ENCODE measurements around the gene C1orf21.
A peak's percentile ranks its signal among the peaks of the same experiment; 100 is the strongest.

Gene C1orf21

GRCh38 chr1:184664661-184665060 lies 277.8 kb downstream of the C1orf21 start:
- H3K4me3 ChIP-seq (ENCODE audit: low read length), result no peak overlapping the region
- no peak overlapping the region for H3K23ac ChIP-seq (ENCODE audit: low read length)
- H3K36me3 ChIP-seq (ENCODE audit: control insufficient read depth, insufficient read depth, low read length), result no peaks in the 10 kb centered on the region
- WGBS (ENCODE audit: extremely low coverage, insufficient coverage, low lambda C conversion rate), result no CpG with 5 or more reads among the region's 15 CpGs
- H3K4me1 ChIP-seq (ENCODE audit: control insufficient read depth, low read depth, low read length), result peaks cover 10% of the 10 kb centered on the region
- H3K56ac ChIP-seq (ENCODE audit: low read length), result peak overlapping the region; percentile 77
- H3K27ac ChIP-seq (ENCODE audit: low read depth, low read length), result no peak overlapping the region
- no peak overlapping the region for H4K8ac ChIP-seq (ENCODE audit: low read depth, low read length)
- no peak overlapping the region for H3K9ac ChIP-seq (ENCODE audit: low read length)
- H3K4ac ChIP-seq (ENCODE audit: low read depth, low read length), result no peak overlapping the region
- H3K27me3 ChIP-seq (ENCODE audit: insufficient read depth, low read length, poor library complexity), result no peaks in the 10 kb centered on the region
- H3K79me2 ChIP-seq (ENCODE audit: control insufficient read depth, insufficient read depth, low read length), result no peaks in the 10 kb centered on the region
- H4K5ac ChIP-seq (ENCODE audit: low read length), result no peak overlapping the region
- no peak overlapping the region for H3K4me2 ChIP-seq (ENCODE audit: low read length)
- DNase-seq, result no peak
- no peak overlapping the region for H2AK5ac ChIP-seq (ENCODE audit: low read length)
- no peaks in the 10 kb centered on the region for H3K79me1 ChIP-seq (ENCODE audit: low read length)
- no peak overlapping the region for H2BK5ac ChIP-seq (ENCODE audit: low read length)
- no peak overlapping the region for H3K18ac ChIP-seq (ENCODE audit: low read length)
- no peak overlapping the region for H2BK120ac ChIP-seq (ENCODE audit: low read depth, low read length)
- H2BK15ac ChIP-seq (replicated peaks; ENCODE audit: low read depth), result no peak overlapping the region

- Histone ChIP-seq H3K27me3 (ENCODE audit: insufficient read depth, low read length, poor library complexity) (no peaks in the 10 kb centered on the region), H3K27ac (ENCODE audit: low read depth, low read length) (no peak overlapping the region), H3K79me1 (ENCODE audit: low read length) (no peaks in the 10 kb centered on the region), H3K4me2 (ENCODE audit: low read length) (no peak overlapping the region), H3K36me3 (ENCODE audit: control insufficient read depth, insufficient read depth, low read length) (no peaks in the 10 kb centered on the region), H4K5ac (ENCODE audit: low read length) (no peak overlapping the region), H2BK120ac (ENCODE audit: low read depth, low read length) (no peak overlapping the region), H3K18ac (ENCODE audit: low read length) (no peak overlapping the region), H3K23ac (ENCODE audit: low read length) (no peak overlapping the region), H2BK15ac (replicated peaks; ENCODE audit: low read depth) (no peak overlapping the region), H3K56ac (ENCODE audit: low read length) (no peak overlapping the region), H2AK5ac (ENCODE audit: low read length) (no peak overlapping the region), H4K8ac (ENCODE audit: low read depth, low read length) (no peak overlapping the region), H3K4ac (ENCODE audit: low read depth, low read length) (no peak overlapping the region), H3K9ac (ENCODE audit: low read length) (no peak overlapping the region), H3K4me1 (ENCODE audit: control insufficient read depth, low read depth, low read length) (peaks cover 10% of the 10 kb centered on the region), H3K4me3 (ENCODE audit: low read length) (no peak overlapping the region), H2BK5ac (ENCODE audit: low read length) (no peak overlapping the region), H3K79me2 (ENCODE audit: control insufficient read depth, insufficient read depth, low read length) (no peaks in the 10 kb centered on the region)
- WGBS (ENCODE audit: extremely low coverage, insufficient coverage, low lambda C conversion rate), result no CpG with 5 or more reads among the region's 6 CpGs
- no peak for DNase-seq
Measured at GRCh38 chr1:184665360-184665759, 278.5 kb downstream of the C1orf21 start.

DNA sequence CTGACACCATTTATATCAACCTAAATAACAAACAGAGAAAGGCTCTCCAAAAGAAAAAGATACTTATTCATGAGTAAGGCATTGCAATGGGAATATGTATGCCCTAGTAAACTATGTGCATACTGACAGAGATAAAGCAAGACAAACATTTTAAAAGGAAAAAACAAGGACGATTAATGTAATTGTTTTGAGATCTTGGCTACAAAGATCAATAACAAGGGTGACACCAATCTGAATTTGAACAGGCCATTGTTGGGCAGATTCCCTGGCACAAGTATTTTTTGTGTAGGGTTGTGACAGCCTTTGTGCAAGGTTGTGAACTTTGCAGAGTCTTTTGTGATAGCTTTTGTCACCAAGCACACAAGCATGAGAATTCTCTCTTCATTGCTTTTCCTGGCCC lies 282.6 kb downstream of the C1orf21 start:
- Histone ChIP-seq H3K4ac (ENCODE audit: low read depth, low read length) (no peak overlapping the region), H3K36me3 (ENCODE audit: control insufficient read depth, insufficient read depth, low read length) (no peaks in the 10 kb centered on the region), H2AK5ac (ENCODE audit: low read length) (no peak overlapping the region), H3K79me1 (ENCODE audit: low read length) (no peaks in the 10 kb centered on the region), H3K18ac (ENCODE audit: low read length) (peak overlapping the region; percentile 39), H3K9ac (ENCODE audit: low read length) (no peak overlapping the region), H2BK15ac (replicated peaks; ENCODE audit: low read depth) (no peak overlapping the region), H4K5ac (ENCODE audit: low read length) (no peak overlapping the region), H2BK120ac (ENCODE audit: low read depth, low read length) (no peak overlapping the region), H3K4me2 (ENCODE audit: low read length) (no peak overlapping the region), H3K23ac (ENCODE audit: low read length) (no peak overlapping the region), H3K4me3 (ENCODE audit: low read length) (no peak overlapping the region), H4K8ac (ENCODE audit: low read depth, low read length) (no peak overlapping the region), H3K27me3 (ENCODE audit: insufficient read depth, low read length, poor library complexity) (no peaks in the 10 kb centered on the region), H3K79me2 (ENCODE audit: control insufficient read depth, insufficient read depth, low read length) (no peaks in the 10 kb centered on the region), H3K27ac (ENCODE audit: low read depth, low read length) (no peak overlapping the region), H3K4me1 (ENCODE audit: control insufficient read depth, low read depth, low read length) (peaks cover 3% of the 10 kb centered on the region), H3K56ac (ENCODE audit: low read length) (no peak overlapping the region), H2BK5ac (ENCODE audit: low read length) (no peak overlapping the region)
- no peak for DNase-seq
- no CpG with 5 or more reads among the region's 1 CpG for WGBS (ENCODE audit: extremely low coverage, insufficient coverage, low lambda C conversion rate)

DNA sequence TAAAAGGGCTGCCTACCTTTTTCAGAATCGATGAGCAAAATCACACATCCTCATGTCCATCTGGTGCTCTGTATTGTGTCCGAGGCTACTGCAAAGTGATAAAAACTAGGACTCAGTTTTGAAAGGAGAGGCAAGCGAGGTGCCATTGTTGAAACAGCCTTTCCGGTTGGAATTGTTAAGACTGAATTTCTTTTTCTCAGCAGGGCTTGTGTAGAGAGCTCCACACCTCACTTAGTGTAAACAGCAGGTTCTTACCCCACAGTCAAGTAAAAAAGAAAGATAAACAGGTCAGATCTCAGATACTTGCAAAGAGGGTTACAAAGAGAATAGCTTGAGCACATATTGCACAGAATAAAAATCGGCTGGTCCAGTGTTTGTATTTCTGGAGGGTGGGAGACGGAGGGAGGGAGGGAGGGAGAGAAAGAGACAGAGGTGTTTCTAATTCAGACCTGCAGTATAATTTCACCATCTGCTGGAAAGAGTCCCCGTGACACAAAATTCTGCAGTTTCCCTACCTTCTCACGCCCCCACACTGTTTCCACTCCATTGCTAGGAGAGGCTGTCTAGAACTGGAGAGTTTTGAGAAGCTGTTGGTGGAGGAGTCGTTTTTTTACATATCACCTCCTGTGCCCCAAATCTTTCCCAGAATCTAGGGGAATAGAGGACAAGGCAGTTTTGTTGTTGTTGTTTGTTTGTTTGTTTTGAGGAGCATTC lies 285.3 kb downstream of the C1orf21 start:
- Histone ChIP-seq H3K4me3 (ENCODE audit: low read length) (no peak overlapping the region), H3K4me1 (ENCODE audit: control insufficient read depth, low read depth, low read length) (peaks cover 3% of the 10 kb centered on the region), H3K9ac (ENCODE audit: low read length) (no peak overlapping the region), H2BK5ac (ENCODE audit: low read length) (no peak overlapping the region), H3K4ac (ENCODE audit: low read depth, low read length) (peak overlapping the region; percentile 81), H4K5ac (ENCODE audit: low read length) (no peak overlapping the region), H3K4me2 (ENCODE audit: low read length) (no peak overlapping the region), H3K79me1 (ENCODE audit: low read length) (no peaks in the 10 kb centered on the region), H3K18ac (ENCODE audit: low read length) (peak overlapping the region; percentile 90), H3K56ac (ENCODE audit: low read length) (no peak overlapping the region), H3K36me3 (ENCODE audit: control insufficient read depth, insufficient read depth, low read length) (no peaks in the 10 kb centered on the region), H3K27ac (ENCODE audit: low read depth, low read length) (no peak overlapping the region), H3K79me2 (ENCODE audit: control insufficient read depth, insufficient read depth, low read length) (no peaks in the 10 kb centered on the region), H3K27me3 (ENCODE audit: insufficient read depth, low read length, poor library complexity) (no peaks in the 10 kb centered on the region), H2AK5ac (ENCODE audit: low read length) (no peak overlapping the region), H2BK15ac (replicated peaks; ENCODE audit: low read depth) (peak overlapping the region; percentile 74), H3K23ac (ENCODE audit: low read length) (no peak overlapping the region), H2BK120ac (ENCODE audit: low read depth, low read length) (no peak overlapping the region), H4K8ac (ENCODE audit: low read depth, low read length) (no peak overlapping the region)
- no peak for DNase-seq
- WGBS (ENCODE audit: extremely low coverage, insufficient coverage, low lambda C conversion rate), result no CpG with 5 or more reads among the region's 9 CpGs

DNA sequence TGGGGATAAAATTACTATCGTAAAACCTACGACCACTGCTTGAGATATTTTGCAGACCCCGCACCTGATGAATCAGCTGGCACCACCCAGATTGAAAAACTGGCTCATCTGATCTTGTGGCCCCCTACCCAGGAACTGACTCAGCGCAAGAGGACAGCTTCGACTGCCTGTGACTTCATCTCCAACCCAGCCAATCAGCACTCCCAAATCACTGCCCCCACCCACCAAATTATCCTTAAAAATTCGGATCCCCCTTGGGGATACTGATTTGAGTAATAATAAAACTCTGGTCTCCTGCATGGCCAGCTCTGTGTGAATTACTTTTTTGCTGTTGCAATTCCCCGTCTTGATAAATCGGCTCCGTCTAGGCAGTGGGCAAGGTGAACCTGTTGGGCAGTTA lies 286.5 kb downstream of the C1orf21 start:
- Histone ChIP-seq H3K23ac (ENCODE audit: low read length) (no peak overlapping the region), H2BK15ac (replicated peaks; ENCODE audit: low read depth) (no peak overlapping the region), H3K36me3 (ENCODE audit: control insufficient read depth, insufficient read depth, low read length) (no peaks in the 10 kb centered on the region), H3K9ac (ENCODE audit: low read length) (no peak overlapping the region), H2AK5ac (ENCODE audit: low read length) (no peak overlapping the region), H4K5ac (ENCODE audit: low read length) (no peak overlapping the region), H3K27ac (ENCODE audit: low read depth, low read length) (no peak overlapping the region), H3K79me1 (ENCODE audit: low read length) (no peaks in the 10 kb centered on the region), H3K4me1 (ENCODE audit: control insufficient read depth, low read depth, low read length) (peaks cover 3% of the 10 kb centered on the region), H3K27me3 (ENCODE audit: insufficient read depth, low read length, poor library complexity) (no peaks in the 10 kb centered on the region), H3K4ac (ENCODE audit: low read depth, low read length) (no peak overlapping the region), H4K8ac (ENCODE audit: low read depth, low read length) (no peak overlapping the region), H3K18ac (ENCODE audit: low read length) (no peak overlapping the region), H3K4me2 (ENCODE audit: low read length) (no peak overlapping the region), H2BK5ac (ENCODE audit: low read length) (no peak overlapping the region), H3K4me3 (ENCODE audit: low read length) (no peak overlapping the region), H3K79me2 (ENCODE audit: control insufficient read depth, insufficient read depth, low read length) (no peaks in the 10 kb centered on the region), H2BK120ac (ENCODE audit: low read depth, low read length) (no peak overlapping the region), H3K56ac (ENCODE audit: low read length) (no peak overlapping the region)
- WGBS (ENCODE audit: extremely low coverage, insufficient coverage, low lambda C conversion rate), result no CpG with 5 or more reads among the region's 9 CpGs
- DNase-seq, result no peak

- H3K27ac ChIP-seq (ENCODE audit: low read depth, low read length), result no peak overlapping the region
- H3K4me1 ChIP-seq (ENCODE audit: control insufficient read depth, low read depth, low read length), result no peaks in the 10 kb centered on the region
- H2AK5ac ChIP-seq (ENCODE audit: low read length), result no peak overlapping the region
- no peak for DNase-seq
- no peak overlapping the region for H4K8ac ChIP-seq (ENCODE audit: low read depth, low read length)
- H3K4me2 ChIP-seq (ENCODE audit: low read length), result no peak overlapping the region
- H3K27me3 ChIP-seq (ENCODE audit: insufficient read depth, low read length, poor library complexity), result no peaks in the 10 kb centered on the region
- no peak overlapping the region for H3K18ac ChIP-seq (ENCODE audit: low read length)
- H3K36me3 ChIP-seq (ENCODE audit: control insufficient read depth, insufficient read depth, low read length), result no peaks in the 10 kb centered on the region
- no peaks in the 10 kb centered on the region for H3K79me2 ChIP-seq (ENCODE audit: control insufficient read depth, insufficient read depth, low read length)
- no peak overlapping the region for H3K9ac ChIP-seq (ENCODE audit: low read length)
- H3K79me1 ChIP-seq (ENCODE audit: low read length), result no peaks in the 10 kb centered on the region
- H2BK120ac ChIP-seq (ENCODE audit: low read depth, low read length), result no peak overlapping the region
- no peak overlapping the region for H3K56ac ChIP-seq (ENCODE audit: low read length)
- no peak overlapping the region for H3K23ac ChIP-seq (ENCODE audit: low read length)
- H2BK5ac ChIP-seq (ENCODE audit: low read length), result no peak overlapping the region
- H3K4me3 ChIP-seq (ENCODE audit: low read length), result no peak overlapping the region
- no peak overlapping the region for H3K4ac ChIP-seq (ENCODE audit: low read depth, low read length)
- no peak overlapping the region for H4K5ac ChIP-seq (ENCODE audit: low read length)
- no peak overlapping the region for H2BK15ac ChIP-seq (replicated peaks; ENCODE audit: low read depth)
Measured at GRCh38 chr1:184677344-184677743, 290.5 kb downstream of the C1orf21 start.

All from mesendoderm (in vitro differentiated cells).